HepG2 (cell line): ENCODE measurements around the gene ALG14. TPM values are rescaled to one million over a fixed set of nuclear protein-coding genes. Genes with fewer than 3 reads are reported as not detected.

Experiments used
- ATAC-seq: fragments of 200-7000 bp; cut with Tn5 transposase; 3 replicates; pipeline ENCODE4 v1.9.1; 2020; ENCODE audit warnings: mild to moderate bottlenecking, moderate library complexity
- BruUV-seq: library from RNA; stranded (reverse); fragments of 400-500 nt; replicated peaks from 2 replicates; lab custom pipeline; 2021; lab: Mats Ljungman, UMichigan
- CTCF ChIA-PET: fragments of 300-600 bp; formaldehyde crosslinking; extraction: SDS; loops from one replicate; lab custom pipeline; 2021; ENCODE audit warnings: low total read pairs, inconsistent platforms, low intra/inter-chr PET ratio; lab: Yijun Ruan, JAX
- POLR2A ChIA-PET: fragments of 350-600 bp; sonication (Branson Sonifier 250); formaldehyde crosslinking; loops from one replicate; lab custom pipeline; 2020; ENCODE audit warnings: antibody characterized with exemption, inconsistent platforms; lab: Yijun Ruan, JAX
- DNase-seq: peaks from one replicate; pipeline ENCODE4 v3.0.0-alpha.2; 2015; ENCODE audit warnings: low spot score
- FAIRE-seq: peaks from 3 replicates; lab custom pipeline; 2011; peaks lifted over from hg19 to GRCh38; lab: Jason Lieb, UNC
- H2AFZ ChIP-seq: one replicate; pipeline ENCODE4 v1.6.1; 2011; ENCODE audit warnings: low read length, inconsistent platforms
- H3K27ac ChIP-seq: fragments of 300-600 bp; 3 replicates; pipeline ENCODE4 v1.8.0; 2011; ENCODE audit warnings: mixed run types, mild to moderate bottlenecking, mixed read lengths, low read length, inconsistent platforms; ENCODE audit not compliant: insufficient read depth; ENCODE audit errors: extremely low read length
- H3K27me3 ChIP-seq, 2 experiments: fragments of 200-600 bp in 1 of 2; 2 replicates in 1 of 2; 3 replicates in 1 of 2; pipeline versions ENCODE4 v1.6.0 to v1.8.0; 2011; ENCODE audit warnings: low read length in 2 of 2, mild to moderate bottlenecking in 2 of 2, moderate library complexity in 2 of 2, inconsistent platforms in 1 of 2; ENCODE audit not compliant: insufficient read depth in 2 of 2, control insufficient read depth in 1 of 2
- H3K36me3 ChIP-seq, 2 experiments: fragments of 200-600 bp in 1 of 2; replicated peaks in 1 of 2; 2 replicates in 1 of 2; 3 replicates in 1 of 2; pipeline versions ENCODE4 v1.5.1 to v1.8.0; 2011; ENCODE audit warnings: low read length in 2 of 2, inconsistent platforms in 1 of 2; ENCODE audit not compliant: insufficient read depth in 2 of 2, control insufficient read depth in 1 of 2
- H3K4me1 ChIP-seq: 2 replicates; pipeline ENCODE4 v1.5.1; 2012; ENCODE audit warnings: low read length, inconsistent platforms; ENCODE audit not compliant: insufficient read depth
- H3K4me2 ChIP-seq: 2 replicates; pipeline ENCODE4 v1.6.0; 2011; ENCODE audit warnings: low read depth, low read length, inconsistent platforms
- H3K4me3 ChIP-seq, 3 experiments: fragments of 200-600 bp in 1 of 3; sonication (generic), shearing (Covaris generic) in 1 of 3; replicated peaks in 1 of 3; 2 replicates each; pipeline ENCODE4 v1.5.1; 2011 to 2016; ENCODE audit warnings: low read length in 3 of 3, inconsistent platforms in 2 of 3, low read depth in 2 of 3, mild to moderate bottlenecking in 2 of 3, control low read depth in 1 of 3, mixed read lengths in 1 of 3; ENCODE audit not compliant: insufficient read depth in 1 of 3
- H3K79me2 ChIP-seq: one replicate; pipeline ENCODE4 v1.6.1; 2011; ENCODE audit warnings: low read length, inconsistent platforms; ENCODE audit not compliant: insufficient read depth
- H3K9ac ChIP-seq: 2 replicates; pipeline ENCODE4 v1.6.0; 2011; ENCODE audit warnings: mild to moderate bottlenecking, low read depth, low read length, inconsistent platforms; ENCODE audit not compliant: insufficient read depth
- H3K9me3 ChIP-seq: 2 replicates; pipeline ENCODE4 v1.5.1; 2012; ENCODE audit warnings: mild to moderate bottlenecking, low read length
- H4K20me1 ChIP-seq: 2 replicates; pipeline ENCODE4 v1.6.0; 2011; ENCODE audit warnings: inconsistent platforms, mild to moderate bottlenecking, low read length, moderate library complexity; ENCODE audit not compliant: insufficient read depth
- HOXD1 ChIP-seq: sonication (generic); formaldehyde crosslinking; IDR thresholded peaks from 2 replicates; pipeline ENCODE4 v1.5.0; 2020; ENCODE audit warnings: missing genetic modification reagents
- KLF16 ChIP-seq, 2 experiments: sonication (generic) in 1 of 2; formaldehyde crosslinking in 1 of 2; IDR thresholded peaks; 2 replicates each; pipeline versions ENCODE4 v1.6.1 to v1.8.0; 2016 to 2023; ENCODE audit warnings: missing genetic modification reagents in 2 of 2, missing compliant biosample characterization in 1 of 2
- MIXL1 ChIP-seq: IDR thresholded peaks from 2 replicates; pipeline ENCODE4 v1.6.1; 2016
- MXD3 ChIP-seq: IDR thresholded peaks from 2 replicates; pipeline ENCODE4 v1.6.1; 2016; ENCODE audit warnings: mild to moderate bottlenecking, missing biosample characterization, missing genetic modification reagents
- NCOR1 ChIP-seq: fragments of 200-600 bp; sonication (generic); IDR thresholded peaks from 2 replicates; pipeline ENCODE4 v1.7.0; 2017; ENCODE audit warnings: antibody characterized with exemption, low read length, borderline replicate concordance
- NFKB2 ChIP-seq: sonication (generic); formaldehyde crosslinking; IDR thresholded peaks from 2 replicates; pipeline ENCODE4 v1.4.0; 2020; ENCODE audit warnings: missing genetic modification reagents, borderline replicate concordance
- PTBP1 ChIP-seq: fragments of 200-400 bp; formaldehyde crosslinking; IDR thresholded peaks from 2 replicates; pipeline ENCODE4 v1.6.1; 2018; ENCODE audit warnings: low read length, low read depth; ENCODE audit not compliant: poor library complexity, severe bottlenecking
- RARG ChIP-seq: sonication (generic); formaldehyde crosslinking; IDR thresholded peaks from 2 replicates; pipeline ENCODE4 v1.4.0; 2020; ENCODE audit warnings: low read depth, mild to moderate bottlenecking, missing genetic modification reagents
- SP5 ChIP-seq: IDR thresholded peaks from 2 replicates; pipeline ENCODE4 v1.6.1; 2016; ENCODE audit warnings: low read depth, borderline replicate concordance
- TRIM22 ChIP-seq: fragments of 450-650 bp; IDR thresholded peaks from 2 replicates; pipeline ENCODE4 v1.6.1; 2017
- ZBTB2 ChIP-seq: sonication (generic); formaldehyde crosslinking; IDR thresholded peaks from 2 replicates; pipeline ENCODE4 v1.8.0; 2022; ENCODE audit warnings: low read depth, missing genetic modification reagents
- ZFP90 ChIP-seq: sonication (generic); formaldehyde crosslinking; IDR thresholded peaks from 2 replicates; pipeline ENCODE4 v1.8.0; 2022; ENCODE audit warnings: missing genetic modification reagents, mild to moderate bottlenecking, inconsistent platforms, borderline replicate concordance
- ZMAT3 ChIP-seq: sonication (generic); formaldehyde crosslinking; conservative IDR thresholded peaks from 2 replicates; pipeline ENCODE4 v1.7.0; 2021; ENCODE audit warnings: missing genetic modification reagents
- ZNF276 ChIP-seq: sonication (generic); formaldehyde crosslinking; IDR thresholded peaks from 2 replicates; pipeline ENCODE4 v1.4.0; 2020; ENCODE audit warnings: mild to moderate bottlenecking, low read depth, missing genetic modification reagents
- ZNF501 ChIP-seq: sonication (generic); formaldehyde crosslinking; IDR thresholded peaks from 2 replicates; pipeline ENCODE4 v1.5.1; 2020; ENCODE audit warnings: mild to moderate bottlenecking, moderate library complexity, missing genetic modification reagents
- ZNF513 ChIP-seq: sonication (generic); formaldehyde crosslinking; conservative IDR thresholded peaks from 2 replicates; pipeline ENCODE4 v1.5.0; 2020; ENCODE audit warnings: missing genetic modification reagents
- ZNF644 ChIP-seq: IDR thresholded peaks from 2 replicates; pipeline ENCODE4 v1.6.1; 2016; ENCODE audit warnings: low read depth
- WGBS: methylation state at CpG from one replicate; pipeline ENCODE4 v1.1.6; 2017; ENCODE audit warnings: low lambda C conversion rate; 5-methylcytosine and 5-hydroxymethylcytosine counted together
- in situ Hi-C: cut with HindIII; loops from 2 replicates; pipeline ENCODE4 v1.10.0; 2017; ENCODE audit warnings: low pct_unique_long_range_greater_than_20kb; ENCODE audit not compliant: extremely low pct_ligation_motif_present
- intact Hi-C: fragments of 100-400 bp; cut with micrococcal nuclease; formaldehyde crosslinking; loops from one replicate; pipeline ENCODE4 v1.10.0; 2022; ENCODE audit not compliant: unreplicated experiment
- polyA plus RNA-seq, 8 experiments: library from polyadenylated mRNA; depleted of rRNA in 3 of 8; stranded (reverse) in 7 of 8; unstranded in 1 of 8; fragments of >200 nt; fragmentation: Illumina TruSeq in 4 of 8; extraction: Trizol in 4 of 8; gene quantifications; 2 replicates each; pipeline versions ENCODE4 v1.2.1 to v1.2.3, GENCODE V29; 2011 to 2016; ENCODE audit warnings: low read depth in 4 of 8, missing spikeins in 1 of 8, mixed read lengths in 1 of 8; ENCODE audit not compliant: insufficient read depth in 1 of 8
- total RNA-seq, 5 experiments: library from RNA; depleted of rRNA; stranded (reverse); fragments of >200 nt; fragmentation: Illumina TruSeq; extraction: Trizol; gene quantifications; 2 replicates each; pipeline ENCODE4 v1.2.3, GENCODE V29; 2016; ENCODE audit warnings: low read depth in 1 of 5

ALG14 gene
- total and polyA plus RNA-seq, 2 of the 13 experiments (the other 11 are each of a cell fraction or from before 2014, with no cell fraction given): 4.5 to 12.7 TPM

- TF ChIP-seq TRIM22: no peak
- no peak for TF ChIP-seq MIXL1 (CRISPR knock-in tag)
- TF ChIP-seq ZBTB2 (CRISPR knock-in tag): no peak
- no peak for TF ChIP-seq ZFP90
- TF ChIP-seq PTBP1: no peak
- no peak for TF ChIP-seq ZNF501 (CRISPR knock-in tag)
- no peak for TF ChIP-seq KLF16 (CRISPR knock-in tag; IDR thresholded peaks at IDR 0.05)
- TF ChIP-seq NCOR1: no peak
- TF ChIP-seq, all 625 proteins: peak for 0
Measured at GRCh38 chr1:95002164-95002539, 70.6 kb downstream of the ALG14 start (continued).

- Histone ChIP-seq H3K4me3 (no peak overlapping the region), H3K79me2 (no peaks in the 10 kb centered on the region), H4K20me1 (no peaks in the 10 kb centered on the region), H3K27ac (no peak overlapping the region), H3K9ac (no peak overlapping the region), H3K36me3 (no peaks in the 10 kb centered on the region), H3K9me3 (no peaks in the 10 kb centered on the region), H3K4me1 (peaks cover 23% of the 10 kb centered on the region), H3K27me3 (no peaks in the 10 kb centered on the region), H2AFZ (no peak overlapping the region), H3K4me2 (no peak overlapping the region)
- FAIRE-seq (no peak), ATAC-seq (no peak), DNase-seq (no peak)
- over 99% methylated on average over 4 of the region's 4 CpGs for WGBS
- no TSS peak for BruUV-seq
- ChIA-PET POLR2A (no interaction called here), CTCF (no interaction called here)
- in situ Hi-C loops: no loop called here
- intact Hi-C loops: no loop called here
- TF ChIP-seq ZNF513 (CRISPR knock-in tag): no peak
- TF ChIP-seq ZMAT3 (CRISPR knock-in tag): no peak
- no peak for TF ChIP-seq RARG (CRISPR knock-in tag)
- TF ChIP-seq ZNF644 (CRISPR knock-in tag): no peak
- TF ChIP-seq ZNF276 (CRISPR knock-in tag): no peak
- no peak for TF ChIP-seq NFKB2
- TF ChIP-seq SP5 (CRISPR knock-in tag): no peak
- no peak for TF ChIP-seq MXD3 (CRISPR knock-in tag)
- no peak for TF ChIP-seq HOXD1 (CRISPR knock-in tag)
Measured at GRCh38 chr1:94999456-95000131, 73.2 kb downstream of the ALG14 start.
